GM12892 (cell line): ENCODE results near the gene CEP162.

Source experiments
- POLR2A ChIP-seq: IDR thresholded peaks from 2 replicates; pipeline ENCODE4 v1.6.1; 2011; ENCODE audit warnings: low read depth, low read length, control low read depth
- POLR2AphosphoS5 ChIP-seq: IDR thresholded peaks from 2 replicates; pipeline ENCODE4 v1.6.1; 2011; ENCODE audit warnings: low read depth, low read length, control low read depth

- no peak for TF ChIP-seq POLR2A
- TF ChIP-seq POLR2AphosphoS5, result no peak
Measured at GRCh38 chr6:84172080-84172479, 55.4 kb downstream of the CEP162 start.
